Measurements from ENCODE around the gene GFOD1.

GFOD1 gene

GRCh38 chr6:13487122-13488014 lies at the start of gene GFOD1:
Gene GFOD1, minus strand, starts transcription at chr6:13487600. Its CDS starts 710 bp downstream, at chr6:13486890.
- no peak for FAIRE-seq

- FAIRE-seq, result no peak
Measured at GRCh38 chr6:13536796-13537526, 49.6 kb upstream of the GFOD1 start.

- FAIRE-seq, result no peak
Measured at GRCh38 chr6:13535306-13535705, 47.9 kb upstream of the GFOD1 start.

GRCh38 chr6:13534536-13534935 lies 47.1 kb upstream of the GFOD1 start:
- no peak for FAIRE-seq

GRCh38 chr6:13531956-13532355 lies 44.6 kb upstream of the GFOD1 start:
- no peak for FAIRE-seq

- no peak for FAIRE-seq
Measured at GRCh38 chr6:13528777-13529343, 41.5 kb upstream of the GFOD1 start.

GRCh38 chr6:13528232-13528631 lies 40.8 kb upstream of the GFOD1 start:
- no peak for FAIRE-seq

- FAIRE-seq, result no peak
Measured at GRCh38 chr6:13527671-13528056, 40.3 kb upstream of the GFOD1 start.

GRCh38 chr6:13526727-13527670 lies 39.6 kb upstream of the GFOD1 start:
- peak; percentile 58 for FAIRE-seq

- no peak for FAIRE-seq
Measured at GRCh38 chr6:13526357-13526726, 38.9 kb upstream of the GFOD1 start.

- no peak for FAIRE-seq
Measured at GRCh38 chr6:13524801-13525508, 37.6 kb upstream of the GFOD1 start.

- FAIRE-seq, result no peak
Measured at GRCh38 chr6:13523826-13524622, 36.6 kb upstream of the GFOD1 start.

GRCh38 chr6:13522656-13523055 lies 35.3 kb upstream of the GFOD1 start:
- peak; percentile 43 for FAIRE-seq

- no peak for FAIRE-seq
Measured at GRCh38 chr6:13519839-13520238, 32.4 kb upstream of the GFOD1 start.

GRCh38 chr6:13517116-13517515 lies 29.7 kb upstream of the GFOD1 start:
- no peak for FAIRE-seq

GRCh38 chr6:13515912-13516311 lies 28.5 kb upstream of the GFOD1 start:
- FAIRE-seq, result no peak

- no peak for FAIRE-seq
Measured at GRCh38 chr6:13513626-13514502, 26.5 kb upstream of the GFOD1 start.

GRCh38 chr6:13512900-13513299 lies 25.5 kb upstream of the GFOD1 start:
- no peak for FAIRE-seq

- no peak for FAIRE-seq
Measured at GRCh38 chr6:13511913-13512717, 24.7 kb upstream of the GFOD1 start.

All from islet of Langerhans (tissue), 1 donor.